WTC11 (cell line): ENCODE measurements around the gene SERPINE2. TPM values are rescaled to one million over a fixed set of nuclear protein-coding genes. Genes with fewer than 3 reads are reported as not detected.

Experiments used
- ATAC-seq: fragments of 200-7000 bp; cut with Tn5 transposase; 2 replicates; pipeline ENCODE4 v1.10.0; 2021; ENCODE audit warnings: mild to moderate bottlenecking, moderate library complexity
- CTCF ChIA-PET: fragments of 300-600 bp; sonication (Branson Sonifier 250); formaldehyde crosslinking; loops from one replicate; lab custom pipeline; 2021; ENCODE audit warnings: antibody characterized with exemption; lab: Charles Lee
- POLR2A ChIA-PET: fragments of 350-600 bp; sonication (Branson Sonifier 250); formaldehyde crosslinking; loops from one replicate; lab custom pipeline; 2021; ENCODE audit warnings: antibody characterized with exemption; lab: Charles Lee
- DNase-seq: peaks from one replicate; pipeline ENCODE4 v3.0.0; 2021; ENCODE audit warnings: low spot score
- H3K27ac Mint-ChIP-seq: 2 replicates; pipeline ENCODE4 v1.8.0; 2021; ENCODE audit warnings: mixed read lengths
- H3K27me3 Mint-ChIP-seq: 2 replicates; pipeline ENCODE4 v1.8.0; 2021; ENCODE audit warnings: low read depth, mild to moderate bottlenecking, moderate library complexity, mixed read lengths
- H3K36me3 Mint-ChIP-seq: 2 replicates; pipeline ENCODE4 v1.8.0; 2021; ENCODE audit warnings: mixed read lengths
- H3K4me1 Mint-ChIP-seq: 2 replicates; pipeline ENCODE4 v1.8.0; 2022; ENCODE audit warnings: mixed read lengths
- H3K4me3 Mint-ChIP-seq: 2 replicates; pipeline ENCODE4 v1.8.0; 2021; ENCODE audit warnings: mild to moderate bottlenecking, moderate library complexity, mixed read lengths
- H3K9me3 Mint-ChIP-seq: 2 replicates; pipeline ENCODE4 v1.8.0; 2021; ENCODE audit warnings: mixed read lengths
- ARID4B ChIP-seq: sonication (generic); formaldehyde crosslinking; IDR thresholded peaks from 2 replicates; pipeline ENCODE4 v1.8.0; 2023; ENCODE audit warnings: missing genetic modification reagents, mild to moderate bottlenecking, borderline replicate concordance
- CREB1 ChIP-seq: sonication (generic); formaldehyde crosslinking; IDR thresholded peaks from 2 replicates; pipeline ENCODE4 v1.8.0; 2023; ENCODE audit warnings: mild to moderate bottlenecking, missing genetic modification reagents
- ELF4 ChIP-seq: sonication (generic); formaldehyde crosslinking; IDR thresholded peaks from 2 replicates; pipeline ENCODE4 v1.8.1; 2022; ENCODE audit warnings: low read depth, mild to moderate bottlenecking, moderate library complexity, missing genetic modification reagents
- NR1H2 ChIP-seq: sonication (generic); formaldehyde crosslinking; IDR thresholded peaks from 2 replicates; pipeline ENCODE4 v1.9.0; 2021; ENCODE audit warnings: mild to moderate bottlenecking, moderate library complexity, missing genetic modification reagents
- RORB ChIP-seq: fragments of 250-450 bp; sonication (Bioruptor Pico); IDR thresholded peaks from 2 replicates; pipeline ENCODE4 v1.9.0; 2021; ENCODE audit warnings: mild to moderate bottlenecking
- SOX15 ChIP-seq: fragments of 250-450 bp; sonication (Bioruptor Pico); IDR thresholded peaks from 2 replicates; pipeline ENCODE4 v1.9.0; 2021; ENCODE audit warnings: mild to moderate bottlenecking
- ZNF232 ChIP-seq: sonication (generic); formaldehyde crosslinking; IDR thresholded peaks from 2 replicates; pipeline ENCODE4 v1.8.0; 2022; ENCODE audit warnings: mild to moderate bottlenecking, missing genetic modification reagents
- ZNF423 ChIP-seq: fragments of 250-450 bp; sonication (Bioruptor Pico); IDR thresholded peaks from 2 replicates; pipeline ENCODE4 v2.1.2; 2022; ENCODE audit warnings: mild to moderate bottlenecking, moderate library complexity
- total RNA-seq: library from RNA; stranded (reverse); gene quantifications from 3 replicates; pipeline ENCODE4 v1.2.3, GENCODE V29; 2021
- TF ChIP-seq, protein P1 (sequence below): sonication (generic); formaldehyde crosslinking; IDR thresholded peaks from 2 replicates; pipeline ENCODE4 v1.8.1; 2022; ENCODE audit warnings: missing genetic modification reagents, borderline replicate concordance
- TF ChIP-seq, protein P2 (sequence below): fragments of 200-600 bp; IDR thresholded peaks from 2 replicates; pipeline ENCODE4 v1.8.0; 2022; ENCODE audit warnings: antibody characterized with exemption
- TF ChIP-seq, protein P3 (sequence below): sonication (generic); formaldehyde crosslinking; IDR thresholded peaks from 2 replicates; pipeline ENCODE4 v1.8.0; 2023; ENCODE audit warnings: mild to moderate bottlenecking, missing genetic modification reagents

Gene SERPINE2
- total RNA-seq, 1 experiment from 2014 or later = 60.4 TPM

GRCh38 chr2:223971731-223972130 is 67.4 kb downstream of the SERPINE2 start:
- ATAC-seq = no peak
- TF ChIP-seq RORB (CRISPR knock-in tag) (no peak), ARID4B (no peak), ZNF232 (CRISPR knock-in tag) (no peak), CREB1 (no peak), ELF4 (CRISPR knock-in tag) (no peak), NR1H2 (CRISPR knock-in tag) (no peak)
- TF ChIP-seq, protein P1, sequence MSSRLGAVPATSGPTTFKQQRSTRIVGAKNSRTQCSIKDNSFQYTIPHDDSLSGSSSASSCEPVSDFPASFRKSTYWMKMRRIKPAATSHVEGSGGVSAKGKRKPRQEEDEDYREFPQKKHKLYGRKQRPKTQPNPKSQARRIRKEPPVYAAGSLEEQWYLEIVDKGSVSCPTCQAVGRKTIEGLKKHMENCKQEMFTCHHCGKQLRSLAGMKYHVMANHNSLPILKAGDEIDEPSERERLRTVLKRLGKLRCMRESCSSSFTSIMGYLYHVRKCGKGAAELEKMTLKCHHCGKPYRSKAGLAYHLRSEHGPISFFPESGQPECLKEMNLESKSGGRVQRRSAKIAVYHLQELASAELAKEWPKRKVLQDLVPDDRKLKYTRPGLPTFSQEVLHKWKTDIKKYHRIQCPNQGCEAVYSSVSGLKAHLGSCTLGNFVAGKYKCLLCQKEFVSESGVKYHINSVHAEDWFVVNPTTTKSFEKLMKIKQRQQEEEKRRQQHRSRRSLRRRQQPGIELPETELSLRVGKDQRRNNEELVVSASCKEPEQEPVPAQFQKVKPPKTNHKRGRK = no peak
- Mint-ChIP-seq H3K9me3 (no peaks in the 10 kb centered on the region), H3K27me3 (no peaks in the 10 kb centered on the region), H3K27ac (no peak overlapping the region), H3K4me3 (no peak overlapping the region), H3K36me3 (peaks cover 12% of the 10 kb centered on the region), H3K4me1 (peaks cover 22% of the 10 kb centered on the region)
- ChIA-PET CTCF (interaction anchor here (0.6 to 5.0 kb wide), 12 partner anchors 9 to 432 kb away, joined by 3 to 130 read pairs (median 8); no protein-coding TSS in a partner anchor), POLR2A (no interaction called here)
- no peak for DNase-seq

- no peak overlapping the region for H3K27ac Mint-ChIP-seq
- no peaks in the 10 kb centered on the region for H3K9me3 Mint-ChIP-seq
- no peaks in the 10 kb centered on the region for H3K27me3 Mint-ChIP-seq
- POLR2A ChIA-PET = interaction anchor here (0.6 to 1.5 kb wide), 3 partner anchors 28 to 313 kb away, joined by 5 to 8 read pairs (median 8); no protein-coding TSS in a partner anchor
- CTCF ChIA-PET = interaction anchor here (0.7 to 5.0 kb wide), 41 partner anchors 8 to 685 kb away, joined by 3 to 130 read pairs (median 6); partner anchors contain the start of genes CUL3, MRPL44 and SERPINE2
- H3K4me3 Mint-ChIP-seq = no peak overlapping the region
- H3K4me1 Mint-ChIP-seq = peaks cover 22% of the 10 kb centered on the region
- peaks cover 16% of the 10 kb centered on the region for H3K36me3 Mint-ChIP-seq
- DNase-seq = no peak
- peak; percentile 66 for ATAC-seq
- no peak for TF ChIP-seq ZNF423 (CRISPR knock-in tag)
- TF ChIP-seq, protein P2, sequence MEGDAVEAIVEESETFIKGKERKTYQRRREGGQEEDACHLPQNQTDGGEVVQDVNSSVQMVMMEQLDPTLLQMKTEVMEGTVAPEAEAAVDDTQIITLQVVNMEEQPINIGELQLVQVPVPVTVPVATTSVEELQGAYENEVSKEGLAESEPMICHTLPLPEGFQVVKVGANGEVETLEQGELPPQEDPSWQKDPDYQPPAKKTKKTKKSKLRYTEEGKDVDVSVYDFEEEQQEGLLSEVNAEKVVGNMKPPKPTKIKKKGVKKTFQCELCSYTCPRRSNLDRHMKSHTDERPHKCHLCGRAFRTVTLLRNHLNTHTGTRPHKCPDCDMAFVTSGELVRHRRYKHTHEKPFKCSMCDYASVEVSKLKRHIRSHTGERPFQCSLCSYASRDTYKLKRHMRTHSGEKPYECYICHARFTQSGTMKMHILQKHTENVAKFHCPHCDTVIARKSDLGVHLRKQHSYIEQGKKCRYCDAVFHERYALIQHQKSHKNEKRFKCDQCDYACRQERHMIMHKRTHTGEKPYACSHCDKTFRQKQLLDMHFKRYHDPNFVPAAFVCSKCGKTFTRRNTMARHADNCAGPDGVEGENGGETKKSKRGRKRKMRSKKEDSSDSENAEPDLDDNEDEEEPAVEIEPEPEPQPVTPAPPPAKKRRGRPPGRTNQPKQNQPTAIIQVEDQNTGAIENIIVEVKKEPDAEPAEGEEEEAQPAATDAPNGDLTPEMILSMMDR = peak; percentile 80
Measured at GRCh38 chr2:223970343-223971128, 68.5 kb downstream of the SERPINE2 start.

DNA sequence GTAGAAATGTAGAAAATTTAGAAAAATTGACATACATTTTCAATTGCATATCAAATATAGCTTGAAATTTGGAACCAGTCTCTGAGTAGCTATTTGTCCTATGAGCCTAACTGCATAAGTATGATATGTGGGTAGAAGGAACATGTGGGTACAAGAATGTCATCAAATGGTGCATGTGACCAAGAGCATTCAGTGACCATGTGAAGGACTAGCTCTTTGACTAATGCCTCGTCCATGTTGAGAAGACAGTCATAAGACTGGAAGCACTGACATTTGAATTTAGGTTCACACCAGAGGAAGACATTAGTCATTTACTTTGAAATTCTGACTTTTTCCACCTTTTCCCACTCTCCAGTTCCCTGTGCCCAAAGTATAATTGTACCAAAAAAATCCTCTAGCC is 69.2 kb downstream of the SERPINE2 start:
- Mint-ChIP-seq H3K27ac (no peak overlapping the region), H3K36me3 (peaks cover 18% of the 10 kb centered on the region), H3K4me3 (no peak overlapping the region), H3K4me1 (peaks cover 22% of the 10 kb centered on the region), H3K9me3 (no peaks in the 10 kb centered on the region), H3K27me3 (no peaks in the 10 kb centered on the region)
- ChIA-PET CTCF (interaction anchor here (0.7 to 5.0 kb wide), 37 partner anchors 8 to 686 kb away, joined by 3 to 130 read pairs (median 7); partner anchors contain the start of genes CUL3, MRPL44 and SERPINE2), POLR2A (interaction anchor here (0.5 to 1.5 kb wide), 3 partner anchors 31 to 314 kb away, joined by 3 to 8 read pairs (median 5); no protein-coding TSS in a partner anchor)
- no peak for ATAC-seq
- TF ChIP-seq, protein P3, sequence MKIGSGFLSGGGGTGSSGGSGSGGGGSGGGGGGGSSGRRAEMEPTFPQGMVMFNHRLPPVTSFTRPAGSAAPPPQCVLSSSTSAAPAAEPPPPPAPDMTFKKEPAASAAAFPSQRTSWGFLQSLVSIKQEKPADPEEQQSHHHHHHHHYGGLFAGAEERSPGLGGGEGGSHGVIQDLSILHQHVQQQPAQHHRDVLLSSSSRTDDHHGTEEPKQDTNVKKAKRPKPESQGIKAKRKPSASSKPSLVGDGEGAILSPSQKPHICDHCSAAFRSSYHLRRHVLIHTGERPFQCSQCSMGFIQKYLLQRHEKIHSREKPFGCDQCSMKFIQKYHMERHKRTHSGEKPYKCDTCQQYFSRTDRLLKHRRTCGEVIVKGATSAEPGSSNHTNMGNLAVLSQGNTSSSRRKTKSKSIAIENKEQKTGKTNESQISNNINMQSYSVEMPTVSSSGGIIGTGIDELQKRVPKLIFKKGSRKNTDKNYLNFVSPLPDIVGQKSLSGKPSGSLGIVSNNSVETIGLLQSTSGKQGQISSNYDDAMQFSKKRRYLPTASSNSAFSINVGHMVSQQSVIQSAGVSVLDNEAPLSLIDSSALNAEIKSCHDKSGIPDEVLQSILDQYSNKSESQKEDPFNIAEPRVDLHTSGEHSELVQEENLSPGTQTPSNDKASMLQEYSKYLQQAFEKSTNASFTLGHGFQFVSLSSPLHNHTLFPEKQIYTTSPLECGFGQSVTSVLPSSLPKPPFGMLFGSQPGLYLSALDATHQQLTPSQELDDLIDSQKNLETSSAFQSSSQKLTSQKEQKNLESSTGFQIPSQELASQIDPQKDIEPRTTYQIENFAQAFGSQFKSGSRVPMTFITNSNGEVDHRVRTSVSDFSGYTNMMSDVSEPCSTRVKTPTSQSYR (CRISPR knock-in tag) = no peak
- no peak for TF ChIP-seq SOX15
- DNase-seq = no peak
